ENCODE data around the gene P3H4. TPM values are rescaled to one million over a fixed set of nuclear protein-coding genes. Genes with fewer than 3 reads are reported as not detected.

P3H4 gene
- total RNA-seq, 1 donor from 2014 or later, result 24.1 TPM

DNA sequence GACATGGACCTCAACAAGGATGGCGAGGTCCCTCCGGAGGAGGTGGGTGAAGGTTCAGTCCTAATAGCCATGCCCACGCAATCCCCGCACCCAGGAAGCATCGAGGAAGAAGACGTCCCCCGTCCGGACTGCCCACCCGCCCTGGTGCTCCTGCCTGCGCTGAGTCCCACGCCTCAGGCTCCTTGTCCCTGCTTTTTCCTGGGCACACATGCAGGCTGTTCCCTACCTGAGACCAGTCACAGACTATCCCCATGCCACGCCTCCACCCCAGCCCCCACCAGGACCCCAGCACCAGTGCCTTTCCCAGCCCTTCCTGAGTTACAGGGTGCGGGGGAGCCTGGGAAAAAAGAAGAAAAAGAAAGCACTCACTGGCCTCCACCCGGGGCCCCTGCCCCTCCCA is 10.0 kb upstream of the P3H4 start:
- no peak for DNase-seq (ENCODE audit: low spot score)

DNA sequence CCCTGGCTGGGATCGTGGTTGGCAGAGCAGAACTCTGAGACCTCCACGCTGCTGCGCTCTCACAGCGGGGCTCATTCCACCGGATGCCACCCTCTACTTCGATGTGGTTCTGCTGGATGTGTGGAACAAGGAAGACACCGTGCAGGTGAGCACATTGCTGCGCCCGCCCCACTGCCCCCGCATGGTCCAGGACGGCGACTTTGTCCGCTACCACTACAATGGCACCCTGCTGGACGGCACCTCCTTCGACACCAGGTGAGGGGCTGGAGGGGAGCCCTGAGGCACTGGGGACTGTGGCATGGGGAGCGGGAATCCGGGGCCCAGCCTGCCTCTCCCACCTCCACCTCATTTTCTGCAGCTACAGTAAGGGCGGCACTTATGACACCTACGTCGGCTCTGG is 6.3 kb upstream of the P3H4 start:
- no peak for DNase-seq (ENCODE audit: low spot score)

DNA sequence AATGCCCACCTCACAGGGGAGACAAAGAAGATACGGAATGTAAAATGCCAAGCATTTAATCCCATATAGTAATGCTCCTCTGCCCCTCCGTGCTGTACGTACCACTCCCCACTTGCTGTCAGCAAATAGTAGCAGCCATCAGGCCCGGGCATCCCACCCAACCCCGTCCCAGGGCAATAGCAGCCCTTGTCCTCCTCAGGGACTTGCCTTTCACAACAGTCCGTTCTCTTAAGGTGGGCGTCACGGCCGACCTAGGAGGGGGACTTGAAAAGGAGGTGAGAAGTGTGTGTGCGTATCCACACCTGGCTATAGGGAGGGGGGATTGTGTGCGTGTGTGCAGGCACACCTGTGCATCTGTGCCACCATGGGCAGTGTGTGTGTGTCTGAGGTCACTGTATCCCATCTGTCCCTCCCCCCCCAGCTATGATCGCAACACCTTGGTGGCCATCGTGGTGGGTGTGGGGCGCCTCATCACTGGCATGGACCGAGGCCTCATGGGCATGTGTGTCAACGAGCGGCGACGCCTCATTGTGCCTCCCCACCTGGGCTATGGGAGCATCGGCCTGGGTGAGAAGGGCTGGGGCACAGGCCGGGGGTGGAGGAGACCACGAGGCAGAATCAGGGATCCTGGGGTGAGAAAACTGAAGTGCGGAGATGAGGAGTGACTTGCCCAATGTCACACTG is 5.0 kb upstream of the P3H4 start:
- DNase-seq (ENCODE audit: low spot score), result no peak

DNA sequence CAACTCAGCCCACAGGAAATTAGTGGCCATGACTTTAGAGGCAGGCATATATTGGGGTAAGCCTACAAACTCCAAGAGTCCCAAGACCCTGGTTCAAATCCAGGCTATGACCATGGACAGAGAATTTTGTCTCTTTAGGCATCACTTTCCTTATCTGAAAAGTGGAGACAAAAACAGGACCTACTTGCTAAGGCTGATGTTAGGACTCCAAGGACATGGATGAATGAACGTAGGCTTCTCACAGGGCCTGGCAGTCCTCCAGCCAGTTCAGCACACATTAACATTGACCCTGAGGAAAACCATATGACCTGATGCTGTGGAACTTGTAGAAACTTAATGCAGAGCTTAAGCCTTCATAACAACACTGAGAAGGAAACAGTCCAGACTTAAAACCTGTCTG is 2.4 kb upstream of the P3H4 start:
- no peak for DNase-seq (ENCODE audit: low spot score)

DNA sequence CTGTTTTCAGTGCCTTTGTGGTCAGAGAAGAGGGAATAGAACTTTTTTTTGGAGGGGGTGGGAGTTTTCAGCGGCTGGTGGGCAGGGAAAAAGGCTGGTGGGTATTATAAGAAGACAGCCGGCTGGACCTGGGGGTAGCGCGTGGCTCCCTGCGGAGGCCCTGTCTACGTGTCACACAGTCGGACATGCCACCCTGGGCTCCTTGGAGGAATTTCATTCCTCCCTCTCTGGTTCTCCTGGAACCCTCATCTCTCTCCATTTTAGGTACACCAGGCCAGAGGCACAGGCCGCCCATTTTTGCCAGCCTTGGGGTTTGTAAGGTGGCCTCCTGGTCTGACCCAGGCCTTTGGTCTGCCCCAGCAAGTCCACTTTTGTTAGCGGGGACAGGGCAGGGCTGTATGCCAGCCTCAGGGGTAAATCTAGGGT is 2.0 kb upstream of the P3H4 start:
- DNase-seq (ENCODE audit: low spot score), result no peak

DNA sequence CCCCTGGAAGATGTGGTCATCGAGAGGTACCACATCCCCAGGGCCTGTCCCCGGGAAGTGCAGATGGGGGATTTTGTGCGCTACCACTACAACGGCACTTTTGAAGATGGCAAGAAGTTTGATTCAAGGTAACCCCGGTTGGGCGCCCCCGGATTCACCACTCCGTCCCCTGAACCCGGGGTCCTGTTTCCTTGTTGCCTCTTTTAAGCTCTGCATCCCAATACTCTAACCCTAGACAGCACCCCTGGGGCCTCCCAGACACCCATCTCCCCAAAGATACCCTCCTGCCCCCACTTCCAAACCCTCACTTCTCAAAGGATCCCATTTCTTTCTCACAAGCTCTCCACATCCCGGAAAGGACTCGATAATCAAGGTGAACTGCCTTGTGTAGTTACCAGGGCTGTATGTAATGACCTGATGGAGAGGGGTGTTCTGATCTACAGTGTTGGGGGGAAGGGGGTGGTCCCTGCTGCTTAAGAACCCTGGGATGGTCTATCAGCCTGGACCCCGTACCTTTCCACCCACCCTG is 1.5 kb upstream of the P3H4 start:
- DNase-seq (ENCODE audit: low spot score), result no peak

DNA sequence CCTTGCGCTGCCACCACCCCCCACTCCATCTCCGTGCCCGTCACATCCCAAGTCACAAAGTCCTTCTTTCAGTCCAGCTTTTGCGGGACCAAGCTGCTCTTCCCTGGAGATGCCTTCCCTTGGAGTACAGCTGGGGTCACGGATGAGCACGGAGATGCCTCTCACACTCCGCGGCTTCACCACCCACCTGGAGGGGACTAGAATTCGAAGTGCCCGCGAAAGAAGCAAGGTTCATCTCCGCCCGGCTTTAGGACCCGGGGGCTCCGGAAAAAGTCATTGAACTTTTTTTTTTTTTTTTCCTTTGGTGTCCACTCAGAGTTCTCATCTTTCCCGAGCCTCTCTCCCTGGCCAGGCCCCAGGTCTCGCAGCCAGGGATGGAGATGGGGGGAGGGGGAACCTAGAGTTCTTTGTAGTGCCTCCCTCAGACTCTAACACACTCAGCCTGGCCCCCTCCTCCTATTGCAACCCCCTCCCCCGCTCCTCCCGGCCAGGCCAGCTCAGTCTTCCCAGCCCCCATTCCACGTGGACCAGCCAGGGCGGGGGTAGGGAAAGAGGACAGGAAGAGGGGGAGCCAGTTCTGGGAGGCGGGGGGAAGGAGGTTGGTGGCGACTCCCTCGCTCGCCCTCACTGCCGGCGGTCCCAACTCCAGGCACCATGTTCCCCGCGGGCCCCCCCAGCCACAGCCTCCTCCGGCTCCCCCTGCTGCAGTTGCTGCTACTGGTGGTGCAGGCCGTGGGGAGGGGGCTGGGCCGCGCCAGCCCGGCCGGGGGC is 817 bp upstream of the P3H4 start, which contains the start of gene FKBP10:
Gene FKBP10, plus strand, starts transcription at position 624 of the 771 bp plus-strand sequence. Its CDS starts 31 bp downstream, at position 655.
- peak; percentile 55 for DNase-seq (ENCODE audit: low spot score)

DNA sequence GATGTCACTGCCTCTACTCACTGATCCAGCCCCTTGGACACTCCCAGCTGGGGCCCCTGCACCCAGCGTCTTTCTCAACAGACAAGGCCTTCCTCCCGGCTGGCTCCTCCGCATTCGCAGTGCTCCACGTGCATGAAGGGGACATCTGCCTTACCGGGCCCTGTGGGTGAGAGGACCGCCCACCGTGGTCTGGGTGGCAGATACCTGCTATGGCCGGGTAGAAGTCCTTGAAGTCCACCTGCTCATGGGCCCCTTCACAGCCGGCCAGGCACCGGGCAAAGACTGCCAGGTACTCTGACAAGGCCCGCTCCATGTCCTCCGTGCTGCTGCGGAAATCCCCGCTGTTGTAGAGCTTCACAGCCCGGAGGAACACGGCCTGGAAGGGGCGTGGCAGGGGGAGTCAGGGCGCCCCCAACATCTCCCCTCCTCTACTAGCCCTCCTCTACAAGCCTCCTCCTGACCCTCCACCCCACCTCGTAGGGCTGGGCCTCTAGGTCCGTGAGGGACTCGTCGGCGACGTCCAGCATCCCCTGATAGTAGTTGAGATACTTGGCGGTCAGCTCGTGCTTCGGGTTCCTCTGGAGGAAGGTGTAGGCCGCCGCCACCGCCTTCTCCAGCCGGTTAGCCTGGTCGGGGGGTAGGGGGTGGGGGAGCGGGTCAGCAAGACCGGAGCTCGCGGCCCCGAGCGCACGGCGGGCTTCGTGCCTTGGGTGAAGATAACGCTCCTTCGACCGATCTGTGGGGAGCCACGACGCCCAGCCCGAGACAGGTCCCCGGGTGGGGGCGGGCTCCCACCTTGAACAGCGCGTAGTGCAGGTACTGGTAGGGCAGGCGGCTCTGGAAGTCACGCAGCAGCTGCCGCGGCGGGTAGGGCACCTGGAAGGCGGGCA is 845 bp downstream of the P3H4 start:
- DNase-seq (ENCODE audit: low spot score), result no peak

DNA sequence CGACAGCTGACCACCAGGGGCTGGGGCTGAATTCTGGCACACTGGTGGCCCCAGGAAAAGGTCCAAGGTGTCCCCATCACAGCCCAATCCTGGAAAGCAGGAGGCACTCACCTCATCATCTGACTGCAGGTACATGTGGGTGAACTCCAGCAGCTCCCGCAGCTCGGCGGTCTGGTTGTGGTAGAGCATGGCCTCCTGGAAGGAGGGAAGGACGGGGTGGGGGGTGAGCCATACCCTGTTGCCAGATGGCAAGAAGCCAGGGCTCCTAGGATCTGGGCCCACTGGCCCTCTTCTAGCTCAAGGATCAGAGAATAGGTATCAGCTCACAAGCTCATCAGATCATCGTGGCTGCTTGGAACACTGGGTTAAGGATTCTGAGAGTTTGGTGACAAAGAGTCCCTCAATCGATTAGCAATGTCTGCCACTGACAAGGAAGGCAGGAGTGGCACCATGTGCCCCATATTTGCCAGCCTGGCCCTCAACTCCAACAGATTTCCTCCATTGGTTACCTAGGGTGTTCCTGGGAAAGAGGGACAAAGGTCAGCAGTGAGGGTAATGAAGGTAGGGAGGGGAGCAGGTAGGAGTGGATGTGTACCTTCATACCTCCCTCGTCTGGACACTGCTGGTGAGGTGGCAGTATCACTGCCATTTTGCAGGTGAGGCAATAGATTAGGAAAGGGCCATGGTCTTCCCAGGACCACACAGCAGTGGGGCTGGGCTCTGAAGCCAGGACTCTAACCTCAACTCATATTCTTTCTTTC is 4.9 kb downstream of the P3H4 start:
- peak; percentile 29 for DNase-seq (ENCODE audit: low spot score)

DNA sequence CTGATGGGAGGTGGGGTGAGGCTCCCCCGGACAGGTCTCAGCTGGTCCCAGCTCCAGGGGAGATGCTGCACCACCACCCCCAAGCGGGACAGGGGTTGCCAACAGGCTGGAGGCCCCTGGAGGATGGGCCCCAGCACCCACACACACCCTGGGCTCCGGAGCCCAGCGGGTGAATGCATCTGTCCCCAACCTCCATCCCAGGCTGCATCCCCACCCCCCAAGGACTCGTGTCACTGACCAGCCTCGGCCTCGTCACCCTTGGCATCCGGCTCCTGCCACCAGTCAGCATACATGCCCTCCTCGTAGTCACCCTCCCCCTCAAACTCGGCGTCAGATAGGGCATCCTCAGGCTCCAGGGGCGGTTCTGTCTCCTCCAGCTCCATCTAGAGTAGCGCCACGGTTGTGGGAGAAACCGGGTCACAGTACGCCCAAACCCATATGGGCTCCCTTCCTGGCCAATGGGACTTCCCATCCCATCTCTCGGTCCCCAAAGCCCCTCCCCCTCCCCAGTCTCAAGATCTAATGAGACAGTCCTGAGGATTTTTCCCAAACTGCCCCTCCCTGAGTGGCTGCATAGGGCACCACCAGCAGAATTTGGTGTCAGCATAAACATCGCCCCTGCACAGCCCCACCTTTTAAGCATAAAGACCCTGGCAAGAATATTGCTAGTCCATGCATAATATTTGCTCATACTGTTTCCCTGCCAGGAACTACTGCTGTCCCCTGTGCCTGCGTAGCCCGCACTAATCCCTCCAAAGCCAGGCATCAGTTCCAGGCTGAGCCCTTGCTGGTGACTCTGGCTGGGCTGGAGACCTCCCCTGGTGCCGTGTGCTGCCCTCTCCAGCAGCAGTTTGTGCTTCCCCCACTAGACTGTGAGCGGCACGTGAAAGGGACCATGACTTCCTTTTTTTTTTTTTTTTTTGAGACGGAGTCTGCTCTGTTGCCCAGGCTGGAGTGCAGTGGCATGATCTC is 8.4 kb downstream of the P3H4 start:
- no peak for DNase-seq (ENCODE audit: low spot score)

DNA sequence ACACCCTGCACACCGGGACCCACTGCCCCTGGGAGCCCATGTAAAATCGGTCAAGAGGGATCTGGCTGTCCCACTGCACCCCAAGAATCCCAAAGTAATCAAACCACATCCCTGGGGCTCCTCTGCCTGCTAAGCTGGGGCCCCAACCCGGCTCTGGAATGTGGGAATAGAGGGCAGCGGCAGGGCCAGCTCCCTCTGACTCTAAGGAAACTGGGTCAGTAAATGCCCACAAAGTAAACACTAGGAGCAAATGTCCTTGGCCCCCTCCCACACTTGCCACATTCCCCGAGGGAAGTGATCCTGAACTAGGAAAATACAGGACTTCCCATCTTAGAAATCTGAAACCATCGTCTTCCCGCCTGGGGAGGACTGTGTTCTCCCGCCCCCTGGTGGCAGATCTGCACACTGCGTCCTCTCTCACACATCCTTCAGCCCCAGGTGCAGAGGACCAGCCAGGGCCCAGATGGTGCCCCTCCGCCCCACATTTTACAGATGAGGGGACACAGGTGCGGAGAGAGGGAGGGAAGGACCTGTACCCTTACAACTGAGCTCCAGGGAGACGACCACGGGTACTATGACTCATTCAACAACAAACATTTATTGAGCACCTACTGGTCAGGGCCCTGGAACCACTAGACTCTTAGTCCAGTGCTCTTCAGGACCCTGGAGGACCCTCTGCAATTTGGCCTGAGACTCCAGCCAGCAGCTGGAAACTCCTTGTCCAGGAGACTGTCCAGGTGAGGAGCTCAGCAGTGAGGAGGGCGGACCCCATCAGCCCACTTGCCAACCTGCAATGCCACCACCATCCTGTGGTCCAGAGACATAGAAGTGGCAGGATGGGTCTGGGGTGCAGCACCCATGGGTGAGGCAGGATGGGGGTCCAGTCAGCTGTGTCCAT is 10.1 kb downstream of the P3H4 start:
- peak; percentile 81 for DNase-seq (ENCODE audit: low spot score)

DNA sequence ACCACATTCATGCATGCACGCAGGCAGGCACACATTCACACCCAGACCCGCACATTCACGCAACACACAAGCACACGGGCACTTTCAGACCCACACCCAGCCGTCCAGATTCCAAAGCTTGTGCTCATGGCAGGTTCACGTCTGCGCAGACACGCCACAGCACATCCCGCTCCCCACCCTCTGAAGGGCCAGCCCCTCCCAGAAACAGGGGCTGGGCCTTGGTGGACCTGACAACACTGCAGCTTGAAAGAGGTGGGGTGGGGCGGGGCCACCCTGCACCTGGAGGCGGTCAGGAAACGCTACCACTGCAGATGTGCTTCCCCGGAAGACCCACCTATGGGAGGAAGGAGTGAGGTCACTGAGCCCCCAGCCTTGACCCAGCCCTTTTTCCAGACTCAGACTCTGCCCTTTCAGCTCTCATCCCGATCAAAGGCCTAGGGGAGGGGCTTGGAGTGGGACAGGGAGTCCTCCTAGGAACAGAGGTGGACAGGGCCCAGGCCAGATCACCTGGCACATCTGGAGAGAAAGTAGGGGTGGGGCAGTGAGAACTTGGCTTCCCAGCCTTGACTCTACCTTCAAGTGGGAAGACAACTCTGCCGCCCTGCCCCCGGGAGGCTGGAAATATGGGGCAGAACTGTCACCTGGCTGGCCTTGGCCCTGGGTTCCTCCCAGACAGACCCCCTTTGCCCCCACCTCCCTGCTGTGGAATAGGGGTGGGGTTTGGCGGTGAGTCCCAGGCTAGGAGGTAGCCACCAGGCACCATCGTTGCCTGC is 11.0 kb downstream of the P3H4 start:
- peak; percentile 65 for DNase-seq (ENCODE audit: low spot score)

DNA sequence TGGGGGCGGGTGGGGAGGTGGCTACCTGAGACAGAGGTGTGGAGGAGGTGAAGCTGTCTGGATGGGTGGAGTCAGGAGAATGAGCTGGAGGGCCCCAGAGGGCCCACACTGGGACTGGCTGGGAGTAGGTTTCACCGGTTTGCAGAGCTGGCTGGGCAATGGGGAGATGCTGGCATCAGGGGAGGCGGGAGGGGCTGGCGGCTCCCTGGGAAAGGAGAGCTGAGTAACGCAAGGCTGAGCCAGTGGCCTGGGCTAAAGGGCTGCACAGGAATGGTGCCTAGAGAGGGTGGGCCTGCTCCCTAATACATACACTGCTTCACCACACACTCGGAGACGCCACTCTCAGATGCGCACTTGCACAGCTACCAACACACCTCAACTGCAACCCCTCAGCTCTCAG is 12.4 kb downstream of the P3H4 start:
- no peak for DNase-seq (ENCODE audit: low spot score)

DNA sequence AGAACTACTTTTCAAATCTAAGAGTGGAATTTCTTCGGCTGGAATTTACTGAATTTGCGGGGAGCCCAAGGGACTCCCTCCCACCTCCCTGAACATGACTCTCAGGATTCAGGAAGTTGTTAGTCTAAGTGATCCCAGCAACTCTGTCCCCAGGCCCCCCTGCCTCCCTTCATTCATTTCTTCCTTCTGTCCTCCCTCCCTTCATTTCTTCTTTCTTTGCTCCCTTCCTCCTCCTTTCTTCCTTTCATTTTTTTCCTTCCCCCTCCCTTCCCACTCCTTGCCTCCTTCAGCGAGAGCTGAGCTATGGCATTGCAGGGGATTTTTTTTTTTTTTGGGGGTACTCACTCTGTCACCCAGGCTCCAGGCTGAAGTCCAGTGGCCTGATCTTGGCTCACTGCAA is 14.4 kb downstream of the P3H4 start:
- no peak for DNase-seq (ENCODE audit: low spot score)

DNA sequence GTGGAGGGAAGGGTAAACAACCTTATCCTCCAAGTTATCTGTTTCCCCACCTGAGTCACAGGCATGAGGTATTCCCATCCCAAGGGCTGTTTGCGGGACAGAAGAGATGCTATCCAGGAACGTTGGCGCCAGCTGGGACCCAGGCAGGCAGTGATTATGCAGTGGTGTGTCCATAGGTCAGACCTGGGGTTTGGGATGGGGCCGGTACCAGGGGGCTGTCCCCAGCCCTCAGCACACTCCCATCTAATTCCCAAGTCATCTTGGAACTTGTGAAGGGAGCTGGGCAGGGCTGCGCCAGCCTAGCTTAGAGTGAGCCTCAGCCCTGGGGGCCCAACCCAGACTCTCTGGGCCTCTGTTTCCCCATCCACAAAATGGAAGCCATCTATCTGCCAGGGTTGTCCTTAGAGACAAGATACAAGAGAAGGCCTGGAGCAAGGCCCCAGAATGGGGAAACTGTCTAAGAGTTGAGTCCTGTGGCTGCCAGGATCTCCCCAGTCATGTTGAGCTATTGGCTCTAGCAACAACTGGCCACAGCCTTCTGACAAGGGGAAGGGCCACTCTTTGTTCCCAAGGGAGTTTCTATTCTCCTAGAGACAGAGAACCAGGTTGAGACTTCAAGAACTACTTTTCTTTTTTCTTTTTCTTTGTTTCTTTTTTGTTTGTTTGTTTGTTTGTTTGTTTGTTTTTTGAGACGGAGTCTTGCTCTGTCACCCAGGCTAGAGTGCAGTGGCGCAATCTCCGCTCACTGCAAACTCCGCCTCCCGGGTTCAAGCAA is 15.4 kb downstream of the P3H4 start:
- DNase-seq (ENCODE audit: low spot score), result no peak

DNA sequence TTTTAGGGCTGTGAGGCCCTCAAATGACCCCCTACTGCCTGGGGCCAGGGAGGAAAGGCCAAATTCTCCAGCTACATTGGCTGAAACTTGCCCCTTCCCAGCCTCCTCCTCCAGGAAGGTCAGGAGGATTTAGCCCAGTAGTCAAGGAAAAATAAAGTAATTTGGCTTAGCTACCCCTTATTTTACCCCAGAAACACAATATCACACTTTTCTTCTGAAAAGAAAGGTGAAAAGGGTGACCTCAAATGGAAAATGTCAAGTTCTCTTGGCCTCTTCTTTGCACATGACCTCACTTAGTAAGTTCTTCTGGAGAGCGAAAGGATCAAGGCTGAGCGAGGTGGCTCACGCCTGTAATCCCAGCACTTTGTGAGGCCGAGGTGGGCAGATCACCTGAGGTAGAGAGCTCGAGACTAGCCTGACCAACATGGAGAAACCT is 17.2 kb downstream of the P3H4 start:
- DNase-seq (ENCODE audit: low spot score), result no peak

DNA sequence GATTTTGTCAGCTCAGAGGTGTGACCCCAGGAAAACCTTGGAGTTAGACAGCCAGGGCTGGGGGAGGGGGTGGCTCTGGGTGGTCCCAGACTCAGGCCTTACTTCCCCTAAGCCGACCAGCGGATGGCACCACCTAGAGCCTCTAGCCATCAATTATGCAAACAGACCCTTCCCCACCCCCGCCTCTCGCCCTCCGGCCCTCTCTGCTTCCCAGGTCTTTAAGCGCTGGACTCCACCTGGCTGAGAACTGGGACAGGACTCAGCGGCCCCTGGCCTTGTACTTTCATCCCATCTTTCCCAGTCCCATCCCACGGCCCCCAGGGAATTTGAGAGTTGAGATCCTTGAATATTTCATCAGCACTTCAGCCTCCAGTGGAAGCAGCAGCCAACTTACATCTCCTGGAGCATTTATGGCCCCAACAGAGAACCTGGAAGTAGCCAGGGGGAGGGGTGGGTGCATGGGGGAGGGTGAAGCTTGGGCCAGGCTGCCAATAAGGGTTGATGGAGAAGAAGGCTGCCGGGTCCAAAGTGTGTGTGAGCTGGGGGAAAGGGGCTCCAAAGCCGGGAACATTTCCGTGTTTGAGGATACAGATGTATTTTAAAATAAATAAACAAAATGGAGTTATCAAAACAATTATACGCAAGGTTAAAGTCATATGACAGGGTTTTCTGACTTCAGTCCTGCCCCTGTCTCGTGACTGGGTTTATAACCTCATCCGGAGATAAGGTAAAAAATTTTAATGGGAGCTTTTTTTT is 17.8 kb downstream of the P3H4 start:
- DNase-seq (ENCODE audit: low spot score), result no peak
